Keratinocyte (primary cell): ENCODE measurements around the gene MCF2. TPM values are rescaled to one million over a fixed set of nuclear protein-coding genes. Genes with fewer than 3 reads are reported as not detected.

Experiments
- DNase-seq: peaks from one replicate; pipeline ENCODE4 v3.0.0-alpha.2; 2011; ENCODE audit warnings: low read depth, missing footprints, low spot score
- FAIRE-seq: peaks from 2 replicates; lab custom pipeline; 2011; peaks lifted over from hg19 to GRCh38; lab: Jason Lieb, UNC
- H2AFZ ChIP-seq: 2 replicates; pipeline ENCODE4 v1.6.0; 2012; ENCODE audit warnings: low read length, control low read depth, inconsistent platforms; ENCODE audit not compliant: control insufficient read depth
- H3K27ac ChIP-seq: 2 replicates; pipeline ENCODE4 v1.5.1; 2011; ENCODE audit warnings: low read length; ENCODE audit not compliant: control insufficient read depth, insufficient read depth
- H3K27me3 ChIP-seq: 3 replicates; pipeline ENCODE4 v1.6.0; 2011; ENCODE audit warnings: low read length; ENCODE audit not compliant: control insufficient read depth, insufficient read depth; ENCODE audit errors: extremely low read depth
- H3K36me3 ChIP-seq, 2 experiments: 2 replicates in 1 of 2; 3 replicates in 1 of 2; pipeline ENCODE4 v1.5.1; 2011; ENCODE audit warnings: low read length in 2 of 2, mild to moderate bottlenecking in 1 of 2; ENCODE audit not compliant: control insufficient read depth in 2 of 2, insufficient read depth in 2 of 2; ENCODE audit errors: extremely low read depth in 1 of 2
- H3K4me1 ChIP-seq: 3 replicates; pipeline ENCODE4 v1.5.1; 2011; ENCODE audit warnings: low read length; ENCODE audit not compliant: control insufficient read depth, insufficient read depth; ENCODE audit errors: extremely low read depth
- H3K4me2 ChIP-seq: 3 replicates; pipeline ENCODE4 v1.6.0; 2011; ENCODE audit warnings: low read depth, low read length; ENCODE audit not compliant: control insufficient read depth, insufficient read depth; ENCODE audit errors: extremely low read depth
- H3K4me3 ChIP-seq, 3 experiments: fragments of 200-600 bp in 1 of 3; sonication (generic) in 1 of 3; 2 replicates in 2 of 3; 3 replicates in 1 of 3; pipeline ENCODE4 v1.5.1; 2011 to 2016; ENCODE audit warnings: low read length in 3 of 3, mild to moderate bottlenecking in 3 of 3, control low read depth in 2 of 3, inconsistent platforms in 1 of 3, low read depth in 1 of 3, mixed read lengths in 1 of 3, mixed run types in 1 of 3, moderate library complexity in 1 of 3; ENCODE audit not compliant: control insufficient read depth in 2 of 3, insufficient read depth in 2 of 3; ENCODE audit errors: extremely low read depth in 1 of 3
- H3K79me2 ChIP-seq: 2 replicates; pipeline ENCODE4 v1.6.0; 2012; ENCODE audit warnings: low read length; ENCODE audit not compliant: control insufficient read depth, insufficient read depth
- H3K9ac ChIP-seq: 3 replicates; pipeline ENCODE4 v1.6.0; 2011; ENCODE audit warnings: low read length; ENCODE audit not compliant: control insufficient read depth, insufficient read depth; ENCODE audit errors: extremely low read depth
- H3K9me1 ChIP-seq: 3 replicates; pipeline ENCODE4 v1.6.0; 2011; ENCODE audit warnings: low read length; ENCODE audit not compliant: control insufficient read depth, insufficient read depth; ENCODE audit errors: extremely low read depth
- H3K9me3 ChIP-seq: 2 replicates; pipeline ENCODE4 v1.5.1; 2012; ENCODE audit warnings: low read depth, low read length; ENCODE audit not compliant: control insufficient read depth
- H4K20me1 ChIP-seq: 3 replicates; pipeline ENCODE4 v1.6.0; 2011; ENCODE audit warnings: low read length; ENCODE audit not compliant: control insufficient read depth, insufficient read depth; ENCODE audit errors: extremely low read depth
- EZH2 ChIP-seq: IDR thresholded peaks from one replicate; pipeline ENCODE4 v1.6.1; 2012; ENCODE audit warnings: inconsistent platforms, mild to moderate bottlenecking, low read length, moderate library complexity
- dilution Hi-C: fragments of 300-500 bp; cut with MboI; formaldehyde crosslinking; loops from one replicate; pipeline ENCODE4 v1.7.0; 2020; ENCODE audit warnings: low sequenced_read_pairs; ENCODE audit not compliant: extremely low pct_ligation_motif_present
- polyA plus RNA-seq, 5 experiments: library from polyadenylated mRNA; depleted of rRNA in 3 of 5; stranded (reverse) in 3 of 5; stranded (forward) in 1 of 5; unstranded in 1 of 5; fragments of >200 nt; gene quantifications; 1 replicate in 1 of 5; 2 replicates in 3 of 5; 3 replicates in 1 of 5; pipeline versions ENCODE4 v1.2.1 to v1.2.3, GENCODE V29; 2011 to 2012; ENCODE audit warnings: missing spikeins in 2 of 5, low read depth in 1 of 5, low replicate concordance in 1 of 5
- TF ChIP-seq, protein P1 (sequence below), 3 experiments: IDR thresholded peaks in 1 of 3; conservative IDR thresholded peaks in 1 of 3; optimal IDR thresholded peaks in 1 of 3; 2 replicates in 2 of 3; 3 replicates in 1 of 3; pipeline versions ENCODE3 to v1.5.1; 2011; ENCODE audit warnings: low read length in 3 of 3, mild to moderate bottlenecking in 3 of 3, moderate library complexity in 2 of 3, control low read depth in 1 of 3, inconsistent platforms in 1 of 3; ENCODE audit not compliant: insufficient read depth in 2 of 3; ENCODE audit errors: extremely low read depth in 1 of 3

The MCF2 gene
- polyA plus RNA-seq, 1 donor (not counting 4 experiments of a cell fraction or from before 2014, with no cell fraction given) = 0.75 TPM

GRCh38 chrX:139639253-139639652 lies 68.7 kb downstream of the MCF2 start:
- H3K79me2 ChIP-seq = no peaks in the 10 kb centered on the region

DNA sequence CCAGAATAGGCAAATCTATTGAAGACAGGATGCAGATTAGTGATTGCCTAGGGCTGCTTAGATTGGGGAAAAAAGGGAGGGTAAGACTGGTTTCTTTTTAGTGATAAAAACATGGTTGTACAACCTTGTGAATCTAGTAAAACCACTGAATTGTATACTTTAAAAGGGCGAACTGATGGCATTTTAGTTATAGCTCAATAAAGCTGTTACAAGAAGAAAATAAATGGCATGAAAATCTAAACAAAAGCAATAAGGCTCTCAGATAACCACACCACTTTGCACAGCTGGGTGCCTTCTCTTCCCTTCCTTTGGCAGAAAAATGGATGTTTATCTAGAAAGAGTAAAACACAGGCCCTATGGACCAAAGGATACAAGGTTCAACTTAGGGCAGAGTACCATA lies 107.9 kb downstream of the MCF2 start:
- Histone ChIP-seq H3K4me2 (no peak overlapping the region), H3K9me1 (no peaks in the 10 kb centered on the region), H3K4me1 (no peaks in the 10 kb centered on the region), H3K9me3 (no peaks in the 10 kb centered on the region), H3K27me3 (no peaks in the 10 kb centered on the region), H3K9ac (no peak overlapping the region), H3K27ac (no peak overlapping the region), H3K4me3 (no peak overlapping the region), H2AFZ (no peak overlapping the region), H4K20me1 (no peaks in the 10 kb centered on the region), H3K79me2 (no peaks in the 10 kb centered on the region), H3K36me3 (no peaks in the 10 kb centered on the region)
- no peak for DNase-seq
- dilution Hi-C loops = no loop called here
- TF ChIP-seq EZH2 = no peak
- TF ChIP-seq, protein P1, sequence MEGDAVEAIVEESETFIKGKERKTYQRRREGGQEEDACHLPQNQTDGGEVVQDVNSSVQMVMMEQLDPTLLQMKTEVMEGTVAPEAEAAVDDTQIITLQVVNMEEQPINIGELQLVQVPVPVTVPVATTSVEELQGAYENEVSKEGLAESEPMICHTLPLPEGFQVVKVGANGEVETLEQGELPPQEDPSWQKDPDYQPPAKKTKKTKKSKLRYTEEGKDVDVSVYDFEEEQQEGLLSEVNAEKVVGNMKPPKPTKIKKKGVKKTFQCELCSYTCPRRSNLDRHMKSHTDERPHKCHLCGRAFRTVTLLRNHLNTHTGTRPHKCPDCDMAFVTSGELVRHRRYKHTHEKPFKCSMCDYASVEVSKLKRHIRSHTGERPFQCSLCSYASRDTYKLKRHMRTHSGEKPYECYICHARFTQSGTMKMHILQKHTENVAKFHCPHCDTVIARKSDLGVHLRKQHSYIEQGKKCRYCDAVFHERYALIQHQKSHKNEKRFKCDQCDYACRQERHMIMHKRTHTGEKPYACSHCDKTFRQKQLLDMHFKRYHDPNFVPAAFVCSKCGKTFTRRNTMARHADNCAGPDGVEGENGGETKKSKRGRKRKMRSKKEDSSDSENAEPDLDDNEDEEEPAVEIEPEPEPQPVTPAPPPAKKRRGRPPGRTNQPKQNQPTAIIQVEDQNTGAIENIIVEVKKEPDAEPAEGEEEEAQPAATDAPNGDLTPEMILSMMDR (optimal IDR thresholded peaks at IDR 0.05 in 1 of 3, IDR thresholded peaks at IDR 0.05 in 1 of 3, conservative IDR thresholded peaks at IDR 0.05 in 1 of 3; ENCODE audit: extremely low read depth in 1 of 3, insufficient read depth in 2 of 3, low read length in 3 of 3) = no peak
- no peak for FAIRE-seq

More at GRCh38 chrX:139639253-139639652, 68.7 kb downstream of the MCF2 start:
- Histone ChIP-seq H3K9ac (no peak overlapping the region), H2AFZ (no peak overlapping the region), H3K4me1 (peaks cover 7% of the 10 kb centered on the region), H3K9me3 (no peaks in the 10 kb centered on the region), H3K36me3 (no peaks in the 10 kb centered on the region), H3K4me3 (no peak overlapping the region), H3K4me2 (no peak overlapping the region), H3K27ac (no peak overlapping the region), H3K9me1 (no peaks in the 10 kb centered on the region), H4K20me1 (no peaks in the 10 kb centered on the region), H3K27me3 (no peaks in the 10 kb centered on the region)
- dilution Hi-C loops = no loop called here
- FAIRE-seq (no peak), DNase-seq (no peak)
- TF ChIP-seq, protein P1 (optimal IDR thresholded peaks at IDR 0.05 in 1 of 3, IDR thresholded peaks at IDR 0.05 in 1 of 3, conservative IDR thresholded peaks at IDR 0.05 in 1 of 3; ENCODE audit: extremely low read depth in 1 of 3, insufficient read depth in 2 of 3, low read length in 3 of 3) = no peak
